Left kidney (tissue), 2 donors: ENCODE data around the gene ACSBG1. TPM values are rescaled to one million over a fixed set of nuclear protein-coding genes. Genes with fewer than 3 reads are reported as not detected.

ENCODE experiments used
- DNase-seq: peaks from one replicate; pipeline ENCODE4 v3.0.0-alpha.2; 2013
- polyA plus RNA-seq: library from polyadenylated mRNA; unstranded; fragments of 120-200 nt; gene quantifications from one replicate; pipeline ENCODE4 v1.2.1, GENCODE V29; 2013; ENCODE audit not compliant: insufficient read length

Gene ACSBG1
- polyA plus RNA-seq, 1 donor = 1.4 TPM

DNA sequence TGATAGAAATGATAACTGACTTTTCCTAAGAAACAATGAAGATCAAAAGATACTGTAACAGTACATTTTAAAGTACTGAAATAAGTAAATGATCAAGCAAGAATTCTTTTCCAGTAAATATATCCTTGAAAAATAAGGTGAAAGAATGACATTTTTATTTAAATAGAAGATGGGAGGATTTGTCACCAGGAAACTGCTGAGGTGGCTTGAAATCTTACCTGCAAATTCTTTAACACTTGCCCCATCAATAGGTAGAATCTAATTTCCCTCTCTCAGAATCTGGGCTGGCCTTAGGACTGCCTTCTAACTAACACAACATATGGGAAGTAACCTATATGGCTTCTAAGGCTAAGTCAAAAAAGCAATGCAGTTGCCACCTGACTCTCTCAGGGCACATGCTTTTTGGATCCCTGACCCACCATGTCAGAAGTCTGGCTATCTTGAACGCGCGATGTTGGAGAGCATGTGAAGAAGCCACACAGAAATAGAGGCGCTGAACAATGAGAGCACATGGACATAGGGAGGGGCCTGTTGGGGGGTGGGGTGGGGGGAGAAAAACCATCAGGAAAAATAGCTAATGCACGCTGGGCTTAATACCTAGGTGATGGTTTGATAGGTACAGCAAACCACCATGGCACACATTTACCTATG, 11.5 kb downstream of the ACSBG1 start:
- no peak for DNase-seq

DNA sequence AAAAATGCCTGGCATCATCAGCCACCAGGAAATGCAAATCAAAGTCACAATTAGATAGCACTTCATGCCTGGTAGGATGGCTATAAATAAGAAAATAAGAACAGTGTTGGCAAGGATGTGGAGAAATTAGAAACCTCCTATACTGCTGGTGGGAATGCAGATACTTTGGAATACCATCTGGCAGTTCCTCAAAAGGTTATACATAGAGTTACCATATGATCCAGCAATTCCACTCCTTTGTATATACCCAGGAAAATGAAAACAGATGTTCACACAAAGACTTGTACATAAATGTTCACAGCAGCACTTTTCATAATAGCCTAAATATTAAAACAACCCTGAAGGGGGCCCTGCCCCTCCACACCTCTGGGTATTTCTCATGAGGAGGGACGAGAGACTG, 13.7 kb downstream of the ACSBG1 start:
- no peak for DNase-seq

DNA sequence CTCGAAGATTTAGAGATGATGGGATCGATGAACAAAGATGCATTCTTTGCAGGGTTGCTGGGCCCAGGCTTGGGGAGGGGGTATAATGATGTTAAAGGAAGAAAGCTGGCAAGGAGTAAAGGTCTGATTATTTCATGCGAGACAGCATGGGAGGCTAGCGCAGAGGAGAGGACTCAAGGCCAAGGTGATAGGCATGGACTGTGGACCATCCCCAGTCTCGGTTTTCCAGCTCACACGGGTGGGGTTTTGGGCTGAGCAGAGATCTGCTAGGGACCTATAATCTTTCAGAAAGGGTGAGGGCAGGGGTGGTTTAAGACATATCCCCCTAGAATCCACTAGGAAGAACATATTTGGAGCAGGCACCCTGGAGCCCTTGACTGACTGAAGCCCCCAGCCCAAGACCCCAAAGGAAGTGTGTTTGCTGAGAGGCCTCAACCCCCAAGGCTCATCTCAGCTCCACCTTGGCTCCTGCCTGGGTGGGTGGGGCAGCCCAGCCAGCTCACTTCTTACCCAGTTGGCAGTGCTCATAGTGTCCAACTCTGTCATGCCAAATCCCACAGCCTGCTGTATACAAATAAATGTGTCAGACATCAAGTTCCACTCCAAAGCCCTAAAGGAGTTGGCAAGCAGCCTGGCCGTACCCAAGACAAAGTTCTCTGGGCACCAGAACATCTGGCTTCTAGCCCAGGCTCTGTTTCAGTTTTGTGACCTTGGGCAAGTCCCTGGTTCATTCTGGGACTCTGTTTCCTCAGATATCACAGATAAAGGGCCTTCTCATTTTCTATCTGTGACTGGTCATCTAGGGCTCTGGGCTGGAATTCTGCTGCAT, 17.9 kb downstream of the ACSBG1 start:
- DNase-seq = no peak

- no peak for DNase-seq
Observed at GRCh38 chr15:78213956-78214355, 20.4 kb downstream of the ACSBG1 start.

DNA sequence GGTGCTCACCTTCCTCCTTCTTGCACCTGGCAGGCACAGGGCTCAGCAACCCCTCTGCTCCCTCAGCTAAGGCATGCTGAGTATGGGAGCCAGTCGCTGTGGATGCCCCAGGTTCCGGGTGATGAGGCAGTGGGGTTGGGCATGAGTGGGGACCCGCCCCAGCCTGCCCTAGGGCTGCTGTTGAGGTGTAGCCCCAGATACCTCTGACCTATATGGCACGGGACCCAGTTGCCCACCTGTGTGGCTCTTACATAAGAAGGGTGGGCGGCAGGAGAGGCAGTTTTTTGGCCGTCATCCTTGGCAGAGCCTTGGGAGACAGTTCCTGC, 21.0 kb downstream of the ACSBG1 start:
- DNase-seq = no peak

GRCh38 chr15:78212546-78213424, 21.6 kb downstream of the ACSBG1 start:
- no peak for DNase-seq

GRCh38 chr15:78212008-78212407, 22.4 kb downstream of the ACSBG1 start:
- DNase-seq = no peak

DNA sequence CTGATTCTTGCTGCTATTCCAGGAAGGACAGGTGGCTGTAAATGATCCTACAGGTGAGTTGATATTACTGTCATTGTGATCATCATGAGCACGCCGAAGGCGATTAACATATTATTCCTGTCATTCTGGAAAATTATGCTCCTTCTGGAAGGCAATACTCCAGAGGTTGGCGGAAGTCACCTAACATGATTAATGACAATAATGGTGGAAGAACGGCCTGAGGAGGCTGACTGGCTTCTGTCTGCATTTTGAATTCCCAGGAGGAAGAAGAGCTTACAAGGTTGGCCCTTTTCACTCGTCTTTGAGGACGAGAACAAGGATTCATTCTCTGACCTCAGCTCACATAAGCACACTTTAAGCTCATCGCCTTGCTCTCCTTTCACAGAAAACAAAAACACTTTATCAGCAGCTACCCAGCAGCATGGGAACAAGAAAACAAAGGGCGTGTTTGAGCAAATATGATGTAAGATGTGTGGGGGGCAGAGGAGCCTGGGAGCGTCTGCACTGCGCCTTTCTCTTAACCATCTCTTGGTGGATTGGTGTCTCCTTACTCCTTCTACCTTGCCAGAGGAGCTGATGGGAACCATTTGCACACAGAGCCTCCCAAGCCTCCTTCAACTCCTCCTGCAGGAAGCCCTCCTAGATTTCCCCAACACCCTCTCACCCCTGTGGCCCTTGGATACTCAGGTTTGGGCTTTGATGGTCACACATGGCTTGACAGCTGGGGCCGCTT, 23.0 kb downstream of the ACSBG1 start:
- DNase-seq = no peak

- DNase-seq = no peak
Observed at GRCh38 chr15:78210349-78210717, 24.0 kb downstream of the ACSBG1 start.

GRCh38 chr15:78209646-78210348, 24.6 kb downstream of the ACSBG1 start:
- no peak for DNase-seq

DNA sequence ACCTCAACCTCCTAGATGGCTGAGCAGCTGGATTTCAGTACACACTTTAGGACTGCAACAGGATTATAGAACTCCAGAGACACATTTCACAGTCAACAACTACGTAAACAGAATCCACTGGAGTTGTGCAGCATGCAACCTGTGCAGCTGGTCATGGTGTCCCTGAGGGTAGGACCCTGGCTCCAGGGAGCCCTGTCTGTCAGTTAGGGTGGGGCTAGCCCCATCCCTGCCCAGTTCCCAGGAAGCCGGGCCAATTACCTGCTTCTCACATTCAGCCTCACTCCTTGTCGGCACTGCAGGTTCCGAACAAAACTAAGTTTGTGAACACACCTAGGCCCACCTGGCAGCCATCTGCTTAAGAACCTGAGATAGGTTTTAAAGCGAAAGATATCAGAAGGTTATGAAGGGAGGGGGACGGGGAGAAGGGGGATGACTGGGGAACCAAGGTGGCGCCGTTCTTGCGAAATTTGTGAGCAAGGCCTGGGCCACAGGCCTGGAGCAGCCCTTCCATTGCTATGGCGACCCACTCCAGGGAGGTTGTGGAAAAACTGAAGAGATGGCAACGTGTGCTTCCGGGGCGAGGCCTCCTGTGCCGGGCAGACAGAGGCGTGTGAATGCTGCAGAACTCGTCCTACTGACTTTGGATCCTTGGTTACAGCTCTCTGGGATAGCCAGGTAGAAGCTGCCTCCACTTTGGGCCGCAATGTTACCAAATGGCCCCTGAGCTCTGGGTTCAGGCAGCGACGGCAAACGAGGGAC, 25.3 kb downstream of the ACSBG1 start:
- DNase-seq = no peak

DNA sequence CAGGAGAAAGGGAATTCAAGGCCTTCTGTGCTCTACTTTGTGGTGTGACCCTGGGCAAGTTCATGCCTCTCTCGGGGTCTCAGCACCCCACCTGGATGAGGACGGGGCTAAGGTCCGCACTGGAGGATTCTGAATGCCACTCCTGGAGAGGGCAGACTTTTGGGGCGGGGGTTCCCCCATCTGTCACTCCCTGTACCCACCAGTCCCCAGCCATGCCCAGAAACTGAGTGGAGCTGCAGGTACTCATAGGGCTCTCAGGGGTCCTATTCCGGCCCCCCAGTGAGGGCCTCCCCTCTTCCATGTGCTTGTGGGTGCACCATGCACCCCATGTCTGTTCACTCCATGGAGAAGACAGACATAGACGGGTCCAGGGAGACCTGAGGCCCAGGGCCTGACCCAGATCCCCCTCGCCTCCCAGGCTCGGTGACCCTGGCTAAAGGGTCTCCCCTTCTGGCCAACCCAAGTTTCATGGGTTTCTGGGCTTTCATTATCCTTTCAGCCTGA, 26.0 kb downstream of the ACSBG1 start:
- DNase-seq = no peak

DNA sequence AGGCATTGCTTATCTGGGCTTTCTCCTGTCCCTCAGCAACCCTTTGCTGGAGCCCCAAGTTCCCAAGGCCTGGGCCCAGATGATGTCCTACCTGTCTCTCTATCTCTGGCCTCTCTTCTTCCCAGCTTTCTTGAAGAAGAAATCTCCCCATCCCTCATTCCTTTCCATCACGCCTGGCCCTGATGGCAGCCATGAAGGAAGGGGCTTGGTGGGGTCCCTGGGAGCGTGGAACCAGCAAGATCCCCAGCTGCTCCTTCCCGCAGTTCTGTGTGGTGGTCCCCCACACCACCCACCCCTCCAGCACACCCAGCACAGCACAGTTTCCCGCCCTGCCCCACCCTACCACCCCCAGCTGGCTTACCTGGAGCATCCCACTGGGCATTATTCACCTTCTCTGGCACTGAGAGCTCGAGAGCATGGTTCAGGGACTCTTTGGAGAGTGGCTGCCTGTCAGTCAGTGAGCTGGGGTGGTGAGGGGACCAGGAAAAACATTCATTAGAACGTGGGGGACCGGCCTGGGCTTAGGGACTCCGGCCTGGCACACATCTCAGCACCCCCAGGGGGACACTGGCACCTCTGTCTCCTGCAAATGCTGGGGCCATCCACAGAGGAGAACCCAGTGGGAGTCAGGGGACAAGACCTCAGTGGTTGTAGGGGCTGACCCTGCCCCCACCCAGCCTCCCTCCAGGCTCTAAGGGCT, 26.6 kb downstream of the ACSBG1 start:
- DNase-seq = no peak

DNA sequence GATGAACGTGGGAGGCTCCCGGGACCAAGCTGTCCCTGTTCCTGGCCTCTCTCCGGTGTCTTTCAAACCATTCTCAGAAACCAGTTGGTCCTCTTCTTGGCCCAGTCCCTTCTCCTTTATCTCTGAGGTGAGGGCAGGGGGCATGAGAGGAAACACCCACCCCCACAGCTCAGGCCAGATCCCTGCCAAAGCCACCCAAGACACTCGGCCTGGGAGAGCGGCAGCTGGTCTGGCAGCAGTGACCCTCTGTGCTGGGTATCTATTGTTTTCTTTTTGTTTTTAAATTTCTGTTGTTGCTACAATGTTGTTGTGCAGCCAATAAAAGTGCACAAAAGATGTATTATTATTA, 27.3 kb downstream of the ACSBG1 start:
- DNase-seq = no peak

- no peak for DNase-seq
Observed at GRCh38 chr15:78206326-78207109, 27.8 kb downstream of the ACSBG1 start.

DNA sequence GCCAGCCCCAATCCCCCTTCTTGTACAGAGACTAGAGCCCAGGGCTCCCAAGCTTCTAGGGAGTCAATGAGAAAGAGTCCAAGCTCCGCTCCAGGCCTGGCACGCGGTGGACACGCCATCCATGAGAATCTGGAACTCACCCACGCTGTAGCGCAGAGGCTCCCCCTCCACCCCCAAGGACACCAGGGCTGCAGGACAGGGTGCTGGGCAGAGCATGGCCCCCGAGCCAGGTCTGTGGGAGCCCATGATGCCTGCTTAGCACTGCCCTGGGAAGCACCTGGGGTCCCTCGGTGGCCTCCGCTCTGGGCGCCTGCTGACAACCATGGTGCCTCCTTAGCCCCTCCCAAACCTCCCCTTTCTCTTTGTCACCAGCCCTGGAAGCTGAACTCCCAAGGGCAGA, 28.5 kb downstream of the ACSBG1 start:
- no peak for DNase-seq

DNA sequence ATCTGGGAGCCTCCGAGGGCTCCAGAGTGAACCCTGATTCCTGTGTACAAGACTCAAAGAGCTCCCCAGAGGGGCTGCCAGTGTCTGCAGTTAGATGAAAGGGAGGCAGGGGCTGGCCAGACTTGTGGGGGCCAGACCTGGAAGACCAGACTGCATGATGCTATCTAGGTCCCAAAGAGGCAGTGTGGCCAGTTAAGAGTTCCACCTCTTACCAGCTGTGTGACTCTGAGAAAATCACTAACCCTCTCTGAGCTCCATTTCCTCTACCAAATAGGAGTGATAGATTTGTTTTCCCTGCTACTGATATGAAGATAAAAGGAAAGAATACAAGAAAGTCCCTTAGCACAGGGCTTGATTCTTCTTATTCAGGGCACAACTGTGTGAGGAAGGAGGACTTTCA, 29.0 kb downstream of the ACSBG1 start:
- DNase-seq = no peak

DNA sequence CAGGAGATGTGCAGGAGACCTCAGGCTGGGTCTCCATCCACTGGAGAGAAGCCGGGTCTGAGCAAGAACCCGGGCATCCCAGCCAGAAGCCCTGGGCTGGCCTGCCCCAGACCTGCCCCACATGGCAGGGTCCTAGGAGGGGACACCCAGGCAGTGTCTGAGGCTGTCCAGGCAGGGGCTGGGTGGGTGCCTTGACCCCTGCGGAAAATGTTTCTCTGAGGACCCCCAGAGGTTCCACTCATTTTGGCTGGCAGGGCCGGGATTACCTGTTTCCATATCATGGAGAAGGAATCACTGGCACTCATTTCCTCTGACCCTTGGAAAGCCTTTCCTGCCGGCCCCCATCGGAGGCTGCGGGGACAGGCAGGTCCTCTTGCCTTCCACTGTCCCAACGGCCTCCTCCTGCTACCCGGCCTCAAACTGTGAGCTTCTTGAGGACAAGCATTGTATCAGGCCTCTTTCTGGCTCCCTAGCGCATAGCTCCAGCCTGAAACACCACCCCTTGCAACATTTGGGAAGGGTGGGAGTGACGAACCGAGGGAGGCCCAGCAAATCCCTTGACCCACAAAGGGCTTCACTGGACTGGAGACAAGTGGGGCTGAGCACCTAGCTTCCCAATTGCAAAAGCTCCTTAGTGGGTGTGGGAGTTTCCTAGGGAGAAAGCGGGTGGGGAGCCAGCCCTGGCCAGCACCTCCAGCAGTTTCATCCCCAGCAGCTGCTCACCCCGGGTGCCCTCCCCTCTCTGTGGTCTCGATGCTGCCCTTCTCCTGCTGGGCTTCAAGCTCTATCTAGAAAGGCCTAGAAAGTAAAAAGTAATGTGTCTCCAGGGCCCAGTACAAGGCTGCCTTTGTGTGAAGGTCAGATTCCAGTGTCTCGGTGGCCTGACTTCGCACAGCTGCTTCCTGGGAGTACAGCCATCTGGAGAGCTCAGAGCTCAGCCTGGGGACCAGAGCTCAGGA, 29.7 kb downstream of the ACSBG1 start:
- DNase-seq = peak; percentile 12
